ENCODE data around the gene STN1.

The STN1 gene

DNA sequence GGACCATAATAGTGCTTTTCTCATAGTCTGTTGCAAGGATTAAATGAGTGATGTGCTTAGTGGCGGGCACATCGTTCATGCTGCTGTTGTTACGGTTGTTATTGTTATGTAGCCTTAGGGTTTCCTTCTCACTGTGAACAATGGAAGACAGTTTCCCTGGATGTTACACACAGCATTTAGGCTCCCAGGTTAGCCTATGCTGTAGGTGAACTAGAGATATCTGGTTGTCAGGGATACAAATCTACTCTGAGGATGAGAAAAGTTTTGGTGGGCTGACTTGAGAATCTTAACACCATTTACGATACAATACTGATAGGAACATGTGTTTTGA is 77.3 kb downstream of the STN1 start:
- no peak for DNase-seq

DNA sequence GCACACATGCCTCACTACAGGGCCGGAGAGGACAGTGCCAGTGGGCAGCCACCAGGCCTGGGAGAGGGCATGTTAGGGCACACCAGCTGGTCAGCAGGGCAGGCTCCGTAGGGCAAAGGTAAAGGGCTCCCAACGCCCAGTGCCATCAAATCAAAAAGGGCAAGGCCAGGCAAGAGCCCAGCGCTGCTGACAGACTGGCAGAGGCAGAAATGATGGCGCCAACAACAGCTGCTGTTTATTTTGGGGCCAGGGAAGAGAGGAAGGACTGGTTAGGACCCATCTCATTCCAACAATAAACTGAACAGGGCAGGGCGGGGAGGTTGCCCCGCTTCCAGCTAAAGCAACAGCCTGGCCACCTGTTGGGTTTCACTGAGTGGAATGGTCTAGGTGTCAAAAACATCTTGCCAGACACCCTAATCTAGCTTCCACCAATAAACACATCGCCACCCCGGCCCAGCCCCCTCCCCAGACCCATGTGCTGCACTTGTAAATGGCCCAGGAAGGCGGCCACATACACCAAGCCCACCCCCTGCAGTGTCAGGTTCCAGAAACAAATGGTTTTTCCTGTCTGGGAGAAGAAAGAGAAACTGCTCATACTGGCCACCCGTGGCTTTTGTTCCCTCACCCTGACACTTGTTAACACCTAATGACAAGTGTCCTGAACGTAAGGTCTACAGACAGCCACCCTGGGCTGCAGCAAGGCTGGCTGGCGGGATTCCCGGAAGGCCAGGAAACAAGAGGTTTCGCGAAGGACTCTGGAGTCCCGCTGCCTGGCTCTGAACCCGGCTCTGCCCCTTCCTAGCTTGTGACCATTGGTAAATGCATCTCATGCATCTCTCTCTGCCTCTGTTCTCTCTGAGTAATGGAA is 77.9 kb downstream of the STN1 start:
- DNase-seq: no peak

DNA sequence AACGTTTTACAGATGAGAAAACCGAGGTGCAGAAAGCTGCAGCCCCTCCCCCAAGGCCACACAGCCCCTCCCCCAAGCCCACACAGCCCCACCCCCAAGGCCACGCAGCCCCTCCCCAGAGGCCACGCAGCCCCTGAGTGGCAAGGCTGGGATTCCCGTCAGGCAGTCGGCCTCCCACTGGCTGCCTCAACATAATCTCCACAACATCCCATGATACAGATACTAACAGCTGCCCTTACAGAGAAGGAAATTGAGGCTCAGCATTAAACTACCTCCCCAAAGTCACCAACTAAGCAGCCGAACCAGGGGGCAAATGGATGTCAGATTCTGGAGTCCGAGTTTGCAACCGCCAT is 78.5 kb downstream of the STN1 start:
- DNase-seq: no peak

DNA sequence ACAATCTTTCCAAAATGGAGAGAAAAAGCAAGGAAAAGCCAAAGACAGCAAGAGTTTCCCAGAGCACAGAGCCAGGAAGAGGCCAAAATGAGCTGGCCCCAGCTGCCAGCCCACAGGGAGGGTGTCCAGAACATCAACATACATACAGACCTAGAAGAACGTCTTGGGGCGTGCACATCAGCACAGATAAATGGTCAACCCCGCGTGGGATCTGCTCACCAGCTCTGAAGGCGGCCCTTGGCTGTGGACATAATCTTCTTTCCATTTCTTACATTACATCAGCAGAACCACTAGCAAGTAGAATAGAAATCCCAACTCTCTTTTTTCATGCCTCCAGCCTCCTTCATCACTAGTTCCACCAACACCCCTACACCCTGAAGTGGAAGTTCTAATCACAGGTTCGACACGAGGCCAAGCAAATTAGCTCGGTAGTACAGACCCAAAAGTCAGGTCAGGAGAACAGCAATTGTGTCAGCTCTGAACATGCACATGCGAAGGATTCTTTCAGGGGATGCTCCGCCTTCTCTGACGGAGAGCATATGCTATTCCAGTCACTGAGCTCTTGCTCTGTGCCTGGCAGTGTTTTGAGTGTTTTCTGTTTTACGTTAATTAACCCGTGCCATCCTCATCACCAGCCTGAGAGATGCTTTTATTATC is 79.0 kb downstream of the STN1 start:
- DNase-seq: no peak

DNA sequence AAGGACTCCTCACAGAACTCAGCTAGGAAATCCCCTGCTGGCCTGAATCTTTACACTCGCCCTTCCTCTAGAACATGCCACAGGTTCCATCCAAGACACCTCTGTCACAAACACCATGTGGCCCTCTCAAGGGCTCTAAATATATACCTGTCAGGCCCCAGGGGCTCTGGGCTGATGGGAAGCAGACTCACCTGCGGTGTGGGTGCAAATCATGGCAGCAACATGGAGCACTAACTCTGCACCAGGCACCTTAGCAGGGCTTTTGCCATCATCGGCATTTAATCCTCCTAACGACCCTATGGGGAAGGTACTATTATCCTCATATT is 80.0 kb downstream of the STN1 start:
- DNase-seq: no peak

DNA sequence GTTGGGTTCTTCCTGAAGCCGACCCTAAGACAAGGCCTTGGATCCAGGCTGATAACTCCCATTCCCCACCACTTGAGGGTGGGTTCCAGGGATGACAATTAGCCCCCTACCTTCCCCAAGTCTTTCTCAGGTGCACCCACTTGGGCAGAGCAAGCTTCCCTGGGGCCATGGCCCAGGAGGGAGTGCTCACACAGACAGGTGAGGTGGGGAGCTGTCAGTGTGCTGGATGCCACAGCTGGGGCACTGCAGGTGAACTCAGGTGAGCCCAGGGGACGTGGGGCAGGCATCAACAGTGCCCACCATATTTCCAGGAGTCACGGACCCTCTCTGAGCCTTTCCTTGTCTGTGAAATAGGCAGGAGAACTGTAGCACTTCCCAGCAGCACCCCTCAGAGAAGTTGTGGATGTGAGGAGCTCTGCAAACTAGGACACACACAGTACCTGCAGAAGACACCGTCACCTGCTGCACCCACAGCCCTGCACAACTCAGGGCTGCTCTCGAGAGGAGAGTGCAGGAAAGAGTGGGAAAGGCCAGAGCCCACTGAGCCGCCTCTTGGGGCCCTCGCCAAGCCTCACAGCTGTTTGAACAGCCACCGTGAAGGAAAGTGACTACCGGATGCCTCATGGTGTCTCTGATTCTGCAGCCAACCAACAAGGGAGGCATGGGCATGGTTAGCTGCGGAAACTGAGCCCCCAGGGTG is 80.5 kb downstream of the STN1 start:
- DNase-seq: no peak

DNA sequence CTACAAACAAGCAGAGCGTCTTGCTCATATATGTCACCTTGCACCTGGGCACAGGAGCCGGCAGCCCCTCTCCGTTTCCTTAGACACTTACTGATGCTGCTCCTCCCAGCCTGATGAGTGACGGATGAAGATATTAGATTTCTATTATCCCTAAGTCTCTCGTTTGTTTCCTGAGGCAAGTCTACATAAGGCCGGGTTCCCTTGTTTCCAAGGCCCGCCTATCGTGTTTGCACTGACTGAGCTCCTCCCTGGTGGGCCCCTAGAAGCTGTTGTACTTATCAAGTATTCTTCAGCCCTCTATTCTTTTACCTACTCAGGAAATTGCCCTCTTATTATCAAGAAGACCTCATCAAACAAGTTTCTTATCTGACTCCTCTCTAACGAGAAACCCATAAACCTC is 81.1 kb downstream of the STN1 start:
- no peak for DNase-seq

DNA sequence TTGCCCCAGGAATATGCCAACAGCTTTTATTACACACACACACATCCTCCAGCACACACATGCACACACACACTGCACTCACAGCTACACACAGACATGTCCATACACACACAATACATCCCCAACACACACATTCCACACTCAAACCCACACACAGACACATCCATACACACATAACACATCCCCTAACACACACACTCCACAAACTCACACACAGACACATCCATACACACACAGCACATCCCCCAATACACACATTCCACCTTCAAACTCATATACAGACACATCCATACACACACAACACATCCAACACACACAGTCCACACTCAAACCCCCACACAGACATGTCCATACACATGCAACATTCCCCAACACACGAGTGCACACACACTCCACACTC is 81.7 kb downstream of the STN1 start:
- DNase-seq: no peak

DNA sequence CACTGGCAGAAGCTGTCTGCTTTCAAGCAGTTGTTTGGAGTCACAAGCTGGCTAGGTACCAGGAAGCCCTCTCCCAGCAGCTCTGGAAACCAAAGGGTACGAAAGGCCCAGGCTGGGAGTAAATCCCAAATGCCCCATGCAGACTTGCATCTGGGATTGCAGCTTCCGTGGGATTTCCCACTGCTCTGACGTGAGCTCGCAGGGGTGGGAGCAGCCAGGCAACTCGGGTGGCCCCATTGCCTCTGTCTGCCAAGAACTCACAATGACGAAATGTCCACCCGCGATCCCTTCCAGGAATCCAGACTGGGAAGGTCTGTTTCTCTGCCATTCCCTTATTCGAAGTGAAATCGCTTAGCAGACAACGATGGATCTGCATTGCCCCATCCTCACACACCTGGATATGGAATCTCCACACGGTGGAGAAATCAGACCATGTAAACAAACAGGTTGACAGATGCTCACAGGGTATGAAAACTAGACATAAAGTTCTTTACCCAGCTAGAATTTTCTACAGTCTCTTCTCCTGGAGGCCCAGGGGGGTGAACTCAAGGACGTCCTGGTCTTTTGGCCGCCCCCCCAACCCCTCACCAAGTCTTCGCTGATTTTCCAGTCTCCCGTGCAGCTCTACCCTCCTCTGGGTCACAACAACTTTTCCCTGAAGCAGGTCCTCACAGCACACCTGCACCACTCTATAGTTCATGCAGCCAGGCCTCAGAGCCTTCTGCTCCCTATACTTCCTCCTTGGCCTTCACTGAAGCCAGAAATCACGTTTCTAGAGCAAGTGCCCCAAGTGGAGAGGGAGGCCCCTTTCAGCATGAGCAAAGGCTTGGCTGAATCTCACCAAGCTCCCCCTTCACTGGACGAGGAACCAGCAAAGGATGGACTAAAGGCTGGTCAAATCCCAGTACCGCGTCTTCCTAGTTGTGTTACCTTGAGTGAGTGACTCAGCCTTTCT is 82.6 kb downstream of the STN1 start:
- no peak for DNase-seq

DNA sequence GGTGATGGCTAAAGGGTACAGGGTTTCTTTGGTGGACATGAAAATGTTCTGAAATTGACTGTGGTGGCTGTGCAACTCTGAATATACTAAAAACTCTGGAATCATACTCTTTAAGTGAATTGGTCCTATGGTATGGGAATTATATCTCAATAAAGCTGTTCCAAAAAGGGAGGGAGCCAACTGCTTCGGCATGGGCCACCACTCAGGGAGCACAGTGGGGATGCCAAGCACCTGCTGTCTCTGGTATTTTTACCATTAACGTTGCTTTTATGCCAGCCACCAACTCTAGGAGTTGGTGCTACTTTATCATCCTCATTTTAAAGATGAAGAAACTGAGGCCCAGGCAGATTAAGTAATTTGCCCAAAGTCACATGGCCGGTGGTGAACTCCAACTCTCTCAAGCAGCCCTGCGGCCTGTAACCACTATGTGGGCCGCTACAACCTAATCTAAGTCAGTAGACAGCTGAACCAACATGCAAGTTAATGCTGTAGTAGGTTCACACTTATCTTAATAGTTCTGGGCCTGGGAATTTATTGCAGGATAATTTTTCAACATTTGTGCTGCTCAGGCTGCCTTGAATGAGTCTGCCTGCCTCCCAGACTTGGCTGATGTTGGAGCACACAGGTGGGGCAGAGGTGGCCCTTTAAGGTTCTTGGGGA is 83.4 kb downstream of the STN1 start:
- no peak for DNase-seq

DNA sequence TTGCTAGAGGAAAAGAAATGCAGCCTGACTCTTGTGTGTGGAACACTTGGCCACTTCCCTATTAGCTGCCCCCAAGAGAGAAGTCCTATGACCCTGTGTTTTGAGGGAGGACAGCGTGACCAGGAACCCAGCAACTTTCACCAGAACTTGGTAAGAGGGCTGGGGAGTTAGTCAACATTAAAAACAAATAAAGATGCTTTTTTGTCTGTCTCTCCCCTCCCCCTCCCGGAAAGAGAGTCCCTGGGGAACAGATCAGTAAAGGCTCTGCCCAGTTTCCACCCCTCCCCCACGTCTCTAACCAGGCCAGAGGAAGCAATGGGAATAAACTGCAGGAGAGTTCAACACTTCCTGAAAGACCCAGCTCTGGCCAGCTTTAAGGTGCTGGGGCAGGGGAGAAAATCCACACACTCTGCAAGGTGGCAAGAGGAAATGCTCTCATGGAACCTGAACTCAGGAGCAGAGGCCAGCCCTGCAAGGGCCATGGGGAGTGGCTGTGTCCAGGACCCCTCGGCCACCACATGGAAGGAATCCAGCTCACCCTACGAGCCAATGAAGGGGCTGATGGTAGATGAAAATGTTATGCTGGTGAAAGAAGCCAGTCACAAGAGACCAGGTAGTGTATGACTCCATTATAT is 84.1 kb downstream of the STN1 start:
- no peak for DNase-seq

DNA sequence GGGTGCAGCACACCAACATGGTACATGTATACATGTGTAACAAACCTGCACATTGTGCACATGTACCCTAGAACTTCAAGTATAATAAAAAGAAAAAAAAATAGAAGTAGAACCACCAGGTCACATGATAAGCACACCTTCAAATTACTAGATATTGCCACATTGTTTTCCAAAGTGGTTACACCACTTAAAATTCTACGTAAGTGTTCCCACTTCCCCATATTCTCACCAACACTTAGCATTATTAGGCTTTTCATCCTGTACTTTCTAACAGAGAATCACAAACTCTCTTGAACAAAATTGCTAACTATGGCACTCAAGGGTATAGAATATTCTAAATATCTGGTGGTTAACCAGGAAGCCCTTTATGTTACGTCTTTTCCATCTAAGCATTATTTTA is 85.2 kb downstream of the STN1 start:
- DNase-seq: no peak
